Endodermal cell (in vitro differentiated cells): ENCODE results near the gene COL6A3. TPM values are rescaled to one million over a fixed set of nuclear protein-coding genes. Genes with fewer than 3 reads are reported as not detected.

Source experiments
- DNase-seq: peaks from one replicate; pipeline ENCODE4 v3.0.0-alpha.2; 2017
- H3K27ac ChIP-seq: 2 replicates; pipeline ENCODE4 v1.5.1; 2013; ENCODE audit warnings: mild to moderate bottlenecking, low read depth, low read length, moderate library complexity
- H3K27me3 ChIP-seq: 2 replicates; pipeline ENCODE4 v1.6.1; 2013; ENCODE audit warnings: mild to moderate bottlenecking, low read length, moderate library complexity; ENCODE audit not compliant: insufficient read depth, control insufficient read depth, poor library complexity, severe bottlenecking
- H3K36me3 ChIP-seq: 2 replicates; pipeline ENCODE4 v1.7.0; 2013; ENCODE audit warnings: mild to moderate bottlenecking, low read length, moderate library complexity; ENCODE audit not compliant: control insufficient read depth, insufficient read depth
- H3K4me1 ChIP-seq: one replicate; pipeline ENCODE4 v1.7.0; 2013; ENCODE audit warnings: low read length; ENCODE audit not compliant: control insufficient read depth, insufficient read depth
- H3K4me3 ChIP-seq: 2 replicates; pipeline ENCODE4 v1.5.1; 2013; ENCODE audit warnings: mild to moderate bottlenecking, low read length, moderate library complexity
- H3K9ac ChIP-seq: 2 replicates; pipeline ENCODE4 v1.6.1; 2013; ENCODE audit warnings: mild to moderate bottlenecking, low read length, moderate library complexity; ENCODE audit not compliant: poor library complexity, severe bottlenecking; ENCODE audit errors: extremely low read depth
- H3K9me3 ChIP-seq: 2 replicates; pipeline ENCODE4 v1.6.1; 2013; ENCODE audit warnings: mild to moderate bottlenecking, low read length, moderate library complexity; ENCODE audit not compliant: control insufficient read depth
- H3K27ac Mint-ChIP-seq: 2 replicates; pipeline ENCODE4 v1.8.0; 2020; ENCODE audit warnings: mixed read lengths
- H3K27me3 Mint-ChIP-seq: 2 replicates; pipeline ENCODE4 v1.8.0; 2021; ENCODE audit warnings: mild to moderate bottlenecking, mixed read lengths; ENCODE audit not compliant: insufficient read depth
- H3K36me3 Mint-ChIP-seq: 2 replicates; pipeline ENCODE4 v1.8.0; 2020; ENCODE audit warnings: low read depth, mixed read lengths
- H3K4me1 Mint-ChIP-seq: 2 replicates; pipeline ENCODE4 v1.8.0; 2020; ENCODE audit warnings: mixed read lengths
- H3K4me3 Mint-ChIP-seq: 2 replicates; pipeline ENCODE4 v1.8.0; 2020; ENCODE audit warnings: mild to moderate bottlenecking, moderate library complexity, mixed read lengths
- H3K9me3 Mint-ChIP-seq: 2 replicates; pipeline ENCODE4 v1.8.0; 2020; ENCODE audit warnings: mild to moderate bottlenecking, mixed read lengths
- WGBS, 2 experiments: methylation state at CpG; one replicate each; pipeline versions ENCODE4 v1.1.5 to v1.1.7; 2013; ENCODE audit warnings: missing lambda C conversion rate in 2 of 2, mixed read lengths in 1 of 2; ENCODE audit not compliant: insufficient coverage in 1 of 2, insufficient read length in 1 of 2; 5-methylcytosine and 5-hydroxymethylcytosine counted together
- total RNA-seq, 2 donors: library from RNA; stranded (reverse); fragmentation: NEBNext Ultra II Directional in 1 of 2; extraction: Animal tissue kit (Norgen Biotek cat#: 25700) in 1 of 2; gene quantifications; 2 replicates in 1 of 2; 3 replicates in 1 of 2; pipeline ENCODE4 v1.2.1, GENCODE V29; 2021
- TF ChIP-seq, protein P1 (sequence below): fragments of 200-600 bp; sonication (generic); conservative IDR thresholded peaks from 2 replicates; pipeline ENCODE4 v1.5.0; 2021; ENCODE audit warnings: antibody characterized with exemption, mild to moderate bottlenecking

Gene COL6A3
- total RNA-seq, 2 donors from 2014 or later, result 0.40 to 1.2 TPM

DNA sequence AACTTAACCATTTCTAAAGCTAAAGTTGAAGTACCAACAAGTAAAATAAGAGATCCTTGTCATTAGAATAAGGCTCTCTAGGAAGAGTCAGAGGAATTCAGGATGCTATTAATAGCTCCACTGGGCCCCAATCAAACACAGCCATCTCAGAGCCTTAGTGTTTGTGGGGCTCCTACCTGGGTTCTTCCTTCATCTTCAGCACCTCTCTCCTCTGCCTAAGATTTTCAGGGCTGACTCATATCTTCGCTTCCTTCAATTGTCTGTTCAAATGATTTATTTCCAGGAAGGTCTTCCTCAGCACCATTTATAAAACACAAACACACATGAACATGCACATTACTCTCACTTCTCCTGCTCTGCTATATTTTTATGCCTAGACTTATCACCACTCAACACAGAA, 119.5 kb downstream of the COL6A3 start:
- Mint-ChIP-seq H3K9me3 (no peaks in the 10 kb centered on the region), H3K27ac (no peak overlapping the region), H3K4me3 (no peak overlapping the region), H3K4me1 (peaks cover 3% of the 10 kb centered on the region), H3K27me3 (no peaks in the 10 kb centered on the region), H3K36me3 (no peaks in the 10 kb centered on the region)
- no peak for DNase-seq
- WGBS, 2 experiments, result 98 to 100% methylated on average over 1 of the region's 1 CpG
- H3K9ac ChIP-seq, result no peak overlapping the region
- no peaks in the 10 kb centered on the region for H3K27me3 ChIP-seq
- TF ChIP-seq, protein P1, sequence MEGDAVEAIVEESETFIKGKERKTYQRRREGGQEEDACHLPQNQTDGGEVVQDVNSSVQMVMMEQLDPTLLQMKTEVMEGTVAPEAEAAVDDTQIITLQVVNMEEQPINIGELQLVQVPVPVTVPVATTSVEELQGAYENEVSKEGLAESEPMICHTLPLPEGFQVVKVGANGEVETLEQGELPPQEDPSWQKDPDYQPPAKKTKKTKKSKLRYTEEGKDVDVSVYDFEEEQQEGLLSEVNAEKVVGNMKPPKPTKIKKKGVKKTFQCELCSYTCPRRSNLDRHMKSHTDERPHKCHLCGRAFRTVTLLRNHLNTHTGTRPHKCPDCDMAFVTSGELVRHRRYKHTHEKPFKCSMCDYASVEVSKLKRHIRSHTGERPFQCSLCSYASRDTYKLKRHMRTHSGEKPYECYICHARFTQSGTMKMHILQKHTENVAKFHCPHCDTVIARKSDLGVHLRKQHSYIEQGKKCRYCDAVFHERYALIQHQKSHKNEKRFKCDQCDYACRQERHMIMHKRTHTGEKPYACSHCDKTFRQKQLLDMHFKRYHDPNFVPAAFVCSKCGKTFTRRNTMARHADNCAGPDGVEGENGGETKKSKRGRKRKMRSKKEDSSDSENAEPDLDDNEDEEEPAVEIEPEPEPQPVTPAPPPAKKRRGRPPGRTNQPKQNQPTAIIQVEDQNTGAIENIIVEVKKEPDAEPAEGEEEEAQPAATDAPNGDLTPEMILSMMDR, result no peak
- H3K4me3 ChIP-seq, result no peak overlapping the region
- no peaks in the 10 kb centered on the region for H3K9me3 ChIP-seq
- no peaks in the 10 kb centered on the region for H3K4me1 ChIP-seq
- no peak overlapping the region for H3K27ac ChIP-seq
- H3K36me3 ChIP-seq, result no peaks in the 10 kb centered on the region

DNA sequence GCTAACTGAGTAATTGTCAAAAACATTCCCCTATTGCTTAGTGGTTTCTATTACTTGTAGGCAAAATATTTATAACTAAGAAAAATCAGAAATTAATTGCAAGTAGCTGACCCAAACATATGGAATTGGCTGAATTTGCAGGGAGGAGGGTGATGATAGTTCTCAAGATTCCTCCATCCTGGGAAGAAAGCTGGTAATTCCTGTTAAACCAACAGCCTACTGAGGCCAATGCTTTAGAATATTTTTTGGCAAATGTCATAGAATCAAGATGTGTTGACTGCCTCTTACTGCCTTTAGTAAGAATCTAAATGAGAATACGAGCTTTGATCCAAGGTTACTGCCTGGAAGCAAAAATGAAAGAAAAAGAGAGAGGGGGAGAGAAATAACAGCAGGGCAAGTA, 120.0 kb downstream of the COL6A3 start:
- H3K36me3 ChIP-seq, result no peaks in the 10 kb centered on the region
- no peak overlapping the region for H3K9ac ChIP-seq
- H3K36me3 Mint-ChIP-seq, result no peaks in the 10 kb centered on the region
- H3K27ac Mint-ChIP-seq, result no peak overlapping the region
- TF ChIP-seq, protein P1, result no peak
- H3K4me1 ChIP-seq, result no peaks in the 10 kb centered on the region
- H3K9me3 Mint-ChIP-seq, result no peaks in the 10 kb centered on the region
- H3K9me3 ChIP-seq, result no peaks in the 10 kb centered on the region
- WGBS, 2 experiments, result 75 to 83% methylated on average over 1 of the region's 1 CpG
- DNase-seq, result no peak
- H3K27me3 Mint-ChIP-seq, result no peaks in the 10 kb centered on the region
- no peak overlapping the region for H3K27ac ChIP-seq
- H3K27me3 ChIP-seq, result no peaks in the 10 kb centered on the region
- no peak overlapping the region for H3K4me3 Mint-ChIP-seq
- peaks cover 3% of the 10 kb centered on the region for H3K4me1 Mint-ChIP-seq
- no peak overlapping the region for H3K4me3 ChIP-seq

DNA sequence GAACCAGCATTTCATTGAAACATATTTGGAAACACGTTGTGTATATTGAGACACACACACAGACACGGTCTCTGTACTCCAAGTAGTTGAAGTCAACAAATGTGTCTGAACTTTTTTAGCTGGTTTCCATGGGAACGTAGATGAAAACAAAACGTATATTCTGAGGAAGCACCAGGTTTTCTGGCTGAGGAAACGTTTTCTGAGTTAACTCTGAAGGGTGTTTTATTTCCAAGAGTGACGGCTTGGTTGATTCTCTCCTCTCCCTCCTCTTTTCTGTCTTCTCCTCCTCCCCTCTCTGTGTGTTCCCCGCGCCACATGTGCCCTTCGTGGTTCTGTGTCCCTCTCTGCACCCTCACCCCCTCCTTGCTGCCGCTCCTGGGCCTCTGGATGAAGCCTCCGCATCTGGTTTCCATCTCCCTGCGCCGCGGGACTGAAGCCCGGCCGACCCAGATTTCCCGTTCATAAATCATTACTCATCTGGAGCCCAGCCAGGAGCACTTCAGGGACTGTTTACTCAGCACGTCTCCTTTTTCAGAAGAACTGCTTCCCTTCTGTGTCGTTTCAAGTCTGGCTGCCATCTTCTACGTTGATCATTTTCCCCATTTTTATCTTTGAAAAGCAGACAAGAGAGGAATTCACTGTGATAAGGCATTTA, 122.7 kb downstream of the COL6A3 start:
- no peaks in the 10 kb centered on the region for H3K9me3 Mint-ChIP-seq
- peaks cover 3% of the 10 kb centered on the region for H3K27me3 Mint-ChIP-seq
- H3K27me3 ChIP-seq, result no peaks in the 10 kb centered on the region
- H3K4me1 ChIP-seq, result no peaks in the 10 kb centered on the region
- WGBS, 2 experiments, result 88 to 92% methylated on average over 16 to 20 of the region's 20 CpGs
- DNase-seq, result no peak
- no peak overlapping the region for H3K27ac Mint-ChIP-seq
- no peak overlapping the region for H3K4me3 Mint-ChIP-seq
- H3K36me3 Mint-ChIP-seq, result no peaks in the 10 kb centered on the region
- no peak overlapping the region for H3K9ac ChIP-seq
- no peak overlapping the region for H3K27ac ChIP-seq
- no peaks in the 10 kb centered on the region for H3K36me3 ChIP-seq
- no peaks in the 10 kb centered on the region for H3K9me3 ChIP-seq
- H3K4me3 ChIP-seq, result no peak overlapping the region
- no peaks in the 10 kb centered on the region for H3K4me1 Mint-ChIP-seq
- TF ChIP-seq, protein P1, result no peak
